CD4-positive, alpha-beta memory T cell (primary cell): Measurements from ENCODE around the gene SUPT20HL2. TPM values are rescaled to one million over a fixed set of nuclear protein-coding genes. Genes with fewer than 3 reads are reported as not detected.
A peak's percentile ranks its signal among the peaks of the same experiment; 100 is the strongest.

ENCODE experiments used
- CTCF ChIA-PET: fragments of 350-600 bp; sonication (Branson Sonifier 250); formaldehyde crosslinking; loops from one replicate; lab custom pipeline; 2021; ENCODE audit warnings: inconsistent platforms; ENCODE audit not compliant: partially characterized antibody; lab: Charles Lee
- POLR2A ChIA-PET: fragments of 350-600 bp; sonication (Branson Sonifier 250); formaldehyde crosslinking; loops from one replicate; lab custom pipeline; 2021; ENCODE audit not compliant: partially characterized antibody; lab: Charles Lee
- DNase-seq, 5 donors: peaks; one replicate each; pipeline versions ENCODE4 v3.0.0 to v3.0.0-alpha.2; 2020 to 2022; ENCODE audit warnings: mixed read lengths in 1 of 5
- H3K27ac ChIP-seq: one replicate; pipeline ENCODE4 v1.7.0; 2013; ENCODE audit warnings: low read depth, low read length
- H3K27me3 ChIP-seq: 2 replicates; pipeline ENCODE4 v1.7.0; 2013; ENCODE audit warnings: mild to moderate bottlenecking, low read length, moderate library complexity; ENCODE audit not compliant: insufficient read depth
- H3K36me3 ChIP-seq: 2 replicates; pipeline ENCODE4 v1.7.0; 2013; ENCODE audit warnings: mild to moderate bottlenecking, low read length, moderate library complexity; ENCODE audit not compliant: insufficient read depth
- H3K4me1 ChIP-seq: 2 replicates; pipeline ENCODE4 v1.7.0; 2013; ENCODE audit warnings: mild to moderate bottlenecking, low read length, moderate library complexity; ENCODE audit not compliant: insufficient read depth
- H3K4me3 ChIP-seq, 2 donors: one replicate each; pipeline ENCODE4 v1.7.0; 2013; ENCODE audit warnings: low read length in 2 of 2, mild to moderate bottlenecking in 1 of 2
- H3K9me3 ChIP-seq, 2 donors: one replicate each; pipeline ENCODE4 v1.7.0; 2013; ENCODE audit warnings: low read length in 2 of 2, control low read depth in 1 of 2; ENCODE audit not compliant: control insufficient read depth in 1 of 2
- H3K27ac Mint-ChIP-seq, 7 donors: one replicate each; pipeline ENCODE4 v1.8.0; 2020 to 2021; ENCODE audit warnings: mixed read lengths in 7 of 7, mild to moderate bottlenecking in 6 of 7, inconsistent platforms in 3 of 7, moderate library complexity in 3 of 7
- H3K27me3 Mint-ChIP-seq, 2 donors: one replicate each; pipeline ENCODE4 v1.8.0; 2020 to 2021; ENCODE audit warnings: mixed read lengths in 2 of 2
- H3K36me3 Mint-ChIP-seq, 2 donors: one replicate each; pipeline ENCODE4 v1.8.0; 2020 to 2021; ENCODE audit warnings: mixed read lengths in 2 of 2, inconsistent platforms in 1 of 2, mild to moderate bottlenecking in 1 of 2
- H3K4me1 Mint-ChIP-seq, 4 donors: one replicate each; pipeline ENCODE4 v1.8.0; 2020 to 2021; ENCODE audit warnings: mixed read lengths in 4 of 4, mild to moderate bottlenecking in 1 of 4
- H3K4me3 Mint-ChIP-seq, 8 donors: one replicate each; pipeline ENCODE4 v1.8.0; 2020 to 2021; ENCODE audit warnings: mixed read lengths in 8 of 8, mild to moderate bottlenecking in 7 of 8, moderate library complexity in 6 of 8, inconsistent platforms in 3 of 8
- H3K9me3 Mint-ChIP-seq, 8 donors: one replicate each; pipeline ENCODE4 v1.8.0; 2020 to 2021; ENCODE audit warnings: mixed read lengths in 8 of 8, mild to moderate bottlenecking in 5 of 8, inconsistent platforms in 3 of 8, moderate library complexity in 1 of 8
- intact Hi-C: fragments of 100-400 bp; cut with micrococcal nuclease; formaldehyde crosslinking; loops from one replicate; pipeline ENCODE4 v1.15.1; 2023
- polyA plus RNA-seq, 2 donors: library from polyadenylated mRNA; unstranded; fragments of 300-500 nt; fragmentation: Illumina TruSeq; gene quantifications; one replicate each; pipeline ENCODE4 v1.2.3, GENCODE V29; 2021
- total RNA-seq, 2 experiments: library from RNA; stranded (reverse); gene quantifications; one replicate each; pipeline ENCODE4 v1.2.3, GENCODE V29; 2021

The SUPT20HL2 gene
- total and polyA plus RNA-seq, 4 experiments from 2014 or later, result not detected

DNA sequence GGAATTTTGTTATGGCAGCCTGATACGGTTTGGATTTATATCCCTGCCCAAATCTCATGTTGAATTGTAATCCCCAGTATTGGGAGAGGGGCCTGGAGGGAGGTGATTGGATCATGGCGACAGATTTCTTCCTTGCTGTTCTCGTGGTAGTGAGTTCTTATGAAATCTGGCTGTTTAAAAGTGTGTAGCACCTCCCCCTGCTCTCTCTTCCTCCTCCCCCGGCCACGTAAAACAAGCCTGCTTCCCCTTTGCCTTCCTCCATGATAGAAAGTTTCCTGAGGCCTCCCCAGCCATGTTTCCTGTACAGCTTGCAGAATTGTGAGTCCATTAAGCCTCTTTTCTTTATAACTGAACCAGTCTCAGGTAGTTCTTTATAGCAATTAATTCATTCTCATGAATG, 37.9 kb downstream of the SUPT20HL2 start:
- POLR2A ChIA-PET, result no interaction called here
- Mint-ChIP-seq H3K27ac (no peak overlapping the region), H3K4me3 (no peak overlapping the region), H3K9me3 (peaks cover 0 to 10% (median 2%) of the 10 kb centered on the region in 8 donors), H3K27me3 (peaks cover 0 to 4% of the 10 kb centered on the region in 2 donors), H3K36me3 (no peaks in the 10 kb centered on the region), H3K4me1 (no peaks in the 10 kb centered on the region)
- Histone ChIP-seq H3K4me1 (no peaks in the 10 kb centered on the region), H3K27ac (no peak overlapping the region), H3K9me3 (no peaks in the 10 kb centered on the region), H3K36me3 (no peaks in the 10 kb centered on the region), H3K4me3 (no peak overlapping the region), H3K27me3 (no peaks in the 10 kb centered on the region)
- intact Hi-C loops, result no loop called here
- CTCF ChIA-PET, result no interaction called here
- DNase-seq, result no peak

GRCh38 chrX:24271262-24271661, 42.6 kb downstream of the SUPT20HL2 start:
- H3K9me3 ChIP-seq, result no peaks in the 10 kb centered on the region
- no peak overlapping the region for H3K4me3 Mint-ChIP-seq
- no peaks in the 10 kb centered on the region for H3K4me1 Mint-ChIP-seq
- H3K27me3 ChIP-seq, result no peaks in the 10 kb centered on the region
- no peak overlapping the region for H3K4me3 ChIP-seq
- DNase-seq, result no peak
- H3K27me3 Mint-ChIP-seq, result no peaks in the 10 kb centered on the region
- no peak overlapping the region for H3K27ac ChIP-seq
- CTCF ChIA-PET, result no interaction called here
- no peaks in the 10 kb centered on the region for H3K36me3 ChIP-seq
- no peak overlapping the region for H3K27ac Mint-ChIP-seq
- H3K4me1 ChIP-seq, result no peaks in the 10 kb centered on the region
- H3K9me3 Mint-ChIP-seq, result peaks cover 0 to 12% (median 3%) of the 10 kb centered on the region in 8 donors
- intact Hi-C loops, result no loop called here
- POLR2A ChIA-PET, result no interaction called here
- no peaks in the 10 kb centered on the region for H3K36me3 Mint-ChIP-seq

GRCh38 chrX:24268786-24269185, 45.1 kb downstream of the SUPT20HL2 start:
- Histone ChIP-seq H3K4me1 (no peaks in the 10 kb centered on the region), H3K27ac (no peak overlapping the region), H3K9me3 (no peaks in the 10 kb centered on the region), H3K36me3 (no peaks in the 10 kb centered on the region), H3K27me3 (no peaks in the 10 kb centered on the region), H3K4me3 (no peak overlapping the region)
- H3K9me3 Mint-ChIP-seq, result peaks cover 0 to 12% (median 3%) of the 10 kb centered on the region in 8 donors
- CTCF ChIA-PET, result no interaction called here
- intact Hi-C loops, result no loop called here
- no peak overlapping the region for H3K4me3 Mint-ChIP-seq
- no peak overlapping the region for H3K27ac Mint-ChIP-seq
- POLR2A ChIA-PET, result no interaction called here
- no peaks in the 10 kb centered on the region for H3K4me1 Mint-ChIP-seq
- no peaks in the 10 kb centered on the region for H3K36me3 Mint-ChIP-seq
- H3K27me3 Mint-ChIP-seq, result no peaks in the 10 kb centered on the region
- DNase-seq, result no peak

- H3K4me1 Mint-ChIP-seq, result peaks cover 0 to 4% (median under 1%) of the 10 kb centered on the region in 4 donors
- H3K4me3 Mint-ChIP-seq, result no peak overlapping the region
- Histone ChIP-seq H3K36me3 (no peaks in the 10 kb centered on the region), H3K4me3 (no peak overlapping the region), H3K27ac (no peak overlapping the region), H3K9me3 (no peaks in the 10 kb centered on the region), H3K4me1 (no peaks in the 10 kb centered on the region), H3K27me3 (no peaks in the 10 kb centered on the region)
- intact Hi-C loops, result no loop called here
- no peaks in the 10 kb centered on the region for H3K27me3 Mint-ChIP-seq
- H3K36me3 Mint-ChIP-seq, result no peaks in the 10 kb centered on the region
- DNase-seq, result no peak
- POLR2A ChIA-PET, result no interaction called here
- no peak overlapping the region for H3K27ac Mint-ChIP-seq
- peaks cover 0 to 12% (median 3%) of the 10 kb centered on the region in 8 donors for H3K9me3 Mint-ChIP-seq
- CTCF ChIA-PET, result no interaction called here
These were observed 46.9 kb downstream of the SUPT20HL2 start for GRCh38 chrX:24266996-24267395.

DNA sequence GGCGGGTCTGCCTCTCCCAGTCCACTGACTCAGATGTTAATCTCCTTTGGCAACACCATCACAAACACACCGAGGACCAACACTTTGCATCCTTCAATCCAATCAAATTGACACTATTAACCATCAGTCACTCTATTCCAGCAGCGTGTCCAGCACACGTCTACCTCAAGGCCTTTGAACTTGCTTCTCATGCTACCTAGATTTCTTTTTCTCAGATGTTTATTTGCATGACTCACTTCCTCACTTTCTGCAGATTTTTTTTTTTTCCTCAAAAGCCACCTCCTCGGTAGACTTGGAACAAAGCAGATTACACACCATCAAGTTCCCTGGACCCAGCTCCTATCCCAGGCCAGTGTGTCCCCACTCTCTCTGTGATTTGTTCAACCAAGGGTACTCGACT, 49.5 kb downstream of the SUPT20HL2 start:
- Histone ChIP-seq H3K4me1 (peaks cover 6% of the 10 kb centered on the region), H3K4me3 (no peak overlapping the region), H3K27me3 (no peaks in the 10 kb centered on the region), H3K27ac (no peak overlapping the region), H3K36me3 (no peaks in the 10 kb centered on the region), H3K9me3 (no peaks in the 10 kb centered on the region)
- ChIA-PET POLR2A (no interaction called here), CTCF (no interaction called here)
- Mint-ChIP-seq H3K4me3 (no peak overlapping the region), H3K9me3 (no peaks in the 10 kb centered on the region), H3K27me3 (no peaks in the 10 kb centered on the region), H3K27ac (no peak overlapping the region), H3K36me3 (no peaks in the 10 kb centered on the region), H3K4me1 (peaks cover 6 to 10% (median 8%) of the 10 kb centered on the region in 4 donors)
- intact Hi-C loops, result loop anchor here (5.0 kb wide), 1 partner anchor 878 kb away; no protein-coding TSS in a partner anchor
- no peak for DNase-seq

GRCh38 chrX:24262309-24262708, 51.6 kb downstream of the SUPT20HL2 start:
- Mint-ChIP-seq H3K27me3 (no peaks in the 10 kb centered on the region), H3K4me3 (no peak overlapping the region), H3K27ac (peak overlapping the region in 1 of 7 donors; percentile 6), H3K4me1 (peaks cover 6 to 10% (median 8%) of the 10 kb centered on the region in 4 donors), H3K36me3 (no peaks in the 10 kb centered on the region), H3K9me3 (no peaks in the 10 kb centered on the region)
- Histone ChIP-seq H3K27ac (no peak overlapping the region), H3K27me3 (no peaks in the 10 kb centered on the region), H3K36me3 (no peaks in the 10 kb centered on the region), H3K4me3 (no peak overlapping the region), H3K4me1 (peaks cover 6% of the 10 kb centered on the region), H3K9me3 (no peaks in the 10 kb centered on the region)
- ChIA-PET POLR2A (no interaction called here), CTCF (no interaction called here)
- intact Hi-C loops, result loop anchor here (5.0 kb wide), 1 partner anchor 880 kb away; no protein-coding TSS in a partner anchor
- DNase-seq, result no peak

Other genes with a start within 250 kb of the SUPT20HL2 start
- gene ZFX, start 164.3 kb downstream of the SUPT20HL2 start, total RNA-seq, result 10 to 100 TPM; 69.5 to 72.2 TPM
- 10 to 100 TPM; 33.7 to 43.8 TPM for gene ZFX, start 164.3 kb downstream of the SUPT20HL2 start, polyA plus RNA-seq
- gene SUPT20HL1, start 46.6 kb upstream of the SUPT20HL2 start, total RNA-seq, result not detected
- gene SUPT20HL1, start 46.6 kb upstream of the SUPT20HL2 start, polyA plus RNA-seq, result not detected
- gene PDK3, start 151.2 kb upstream of the SUPT20HL2 start, total RNA-seq, result 10 to 100 TPM; 30.3 to 31.1 TPM
- gene PDK3, start 151.2 kb upstream of the SUPT20HL2 start, polyA plus RNA-seq, result 10 to 100 TPM; 37.4 to 43.3 TPM